IPS DF 4.7 (cell line): Measurements from ENCODE around the gene BSND.

Source experiments
- DNase-seq: peaks from one replicate; pipeline ENCODE4 v3.0.0-alpha.2; 2013; ENCODE audit warnings: low spot score; ENCODE audit errors: extremely low read depth

The BSND gene

DNA sequence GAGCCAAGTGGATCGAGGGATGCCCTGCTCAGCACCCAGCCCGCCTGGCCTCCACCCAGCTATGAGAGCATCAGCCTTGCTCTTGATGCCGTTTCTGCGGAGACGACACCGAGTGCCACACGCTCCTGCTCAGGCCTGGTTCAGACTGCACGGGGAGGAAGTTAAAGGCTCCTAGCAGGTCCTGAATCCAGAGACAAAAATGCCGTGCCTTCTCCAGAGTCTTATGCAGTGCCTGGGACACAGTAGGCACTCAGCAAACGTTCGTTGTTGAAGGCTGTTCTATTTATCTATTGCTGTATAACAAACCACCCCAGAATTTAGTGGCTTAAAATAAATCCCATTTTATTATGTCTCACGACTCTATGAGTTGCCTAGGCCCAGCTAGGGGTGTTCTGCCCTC lies 6.8 kb upstream of the BSND start:
- no peak for DNase-seq

DNA sequence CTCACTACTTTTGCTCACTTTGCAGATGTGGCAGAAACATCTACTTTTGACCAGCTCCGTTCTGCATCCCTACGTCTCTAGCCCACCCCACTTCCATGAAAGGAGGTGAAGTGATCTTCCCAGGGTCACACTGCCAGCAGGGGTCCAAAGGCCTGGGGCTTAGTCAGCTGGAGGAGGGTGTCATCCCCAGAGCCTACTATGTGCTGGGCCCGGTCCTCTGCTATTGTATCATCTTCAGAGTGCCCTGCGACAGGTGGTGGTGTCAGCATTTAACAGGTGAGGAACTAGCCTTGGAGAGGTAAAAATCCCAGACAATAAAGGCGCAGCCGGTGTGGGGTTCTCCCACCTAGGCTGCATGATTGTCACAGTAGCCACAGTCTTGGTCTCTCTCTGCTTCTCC lies 5.6 kb upstream of the BSND start:
- no peak for DNase-seq

DNA sequence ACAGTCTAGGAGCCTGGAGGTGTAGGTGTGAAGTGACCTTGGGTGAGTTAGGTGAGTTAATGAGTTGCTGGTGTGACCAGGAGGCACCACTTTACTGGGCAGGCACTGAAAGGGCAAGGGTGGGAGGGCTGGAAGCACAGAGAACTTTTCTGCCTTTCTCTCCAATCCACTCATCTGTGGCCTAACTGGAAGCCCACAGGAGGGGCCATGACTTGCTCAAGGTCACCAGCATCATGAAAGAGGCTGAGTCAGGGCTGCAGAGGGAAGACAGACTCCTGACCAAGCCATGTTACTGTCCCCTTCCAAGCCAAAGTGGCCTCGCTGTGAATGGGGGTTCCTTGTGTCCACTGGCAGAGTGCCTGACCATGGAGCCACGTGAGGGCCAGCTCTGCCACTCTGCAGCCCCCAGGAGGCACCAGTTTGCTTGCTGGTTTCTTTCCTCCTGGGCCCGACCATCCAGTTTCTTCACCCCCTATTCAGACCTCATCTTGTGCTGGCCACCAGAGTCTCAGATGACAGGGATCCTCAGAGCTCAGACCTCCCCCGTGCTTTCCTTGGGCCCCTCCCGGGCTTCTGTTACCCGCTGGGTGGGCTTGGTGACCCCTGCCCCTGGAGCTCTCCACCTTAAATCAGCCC lies 4.3 kb upstream of the BSND start:
- no peak for DNase-seq

GRCh38 chr1:54995013-54995760 lies 3.5 kb upstream of the BSND start:
- no peak for DNase-seq

GRCh38 chr1:54995835-54996234 lies 2.9 kb upstream of the BSND start:
- DNase-seq: no peak

DNA sequence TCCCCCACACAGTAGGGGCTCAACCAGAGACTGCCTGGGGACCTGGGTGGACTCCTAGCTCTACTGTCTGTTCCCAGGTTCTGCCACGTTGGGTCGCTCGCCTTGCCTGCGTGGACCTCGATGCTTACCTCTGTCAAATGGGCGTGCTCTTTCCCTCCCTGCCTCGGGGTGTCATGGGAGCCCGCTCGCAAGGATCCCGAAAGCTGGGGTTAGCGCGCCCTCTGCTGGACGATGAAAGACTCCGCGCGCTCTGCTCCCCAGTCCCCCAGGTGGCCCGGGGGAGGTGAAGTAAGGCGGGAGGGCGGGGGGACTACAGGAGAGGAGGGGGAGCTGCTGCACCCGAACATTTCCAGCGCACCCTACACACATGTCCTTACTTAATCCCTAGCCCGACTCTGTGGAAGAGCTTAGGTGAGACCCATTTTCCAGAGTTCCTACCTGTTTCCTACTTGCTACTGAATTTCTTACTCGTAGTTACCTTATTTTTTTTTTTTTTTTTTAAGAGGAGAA lies 2.3 kb upstream of the BSND start:
- DNase-seq: no peak

- DNase-seq: no peak
Measured at GRCh38 chr1:54996869-54997710, 1.6 kb upstream of the BSND start.

DNA sequence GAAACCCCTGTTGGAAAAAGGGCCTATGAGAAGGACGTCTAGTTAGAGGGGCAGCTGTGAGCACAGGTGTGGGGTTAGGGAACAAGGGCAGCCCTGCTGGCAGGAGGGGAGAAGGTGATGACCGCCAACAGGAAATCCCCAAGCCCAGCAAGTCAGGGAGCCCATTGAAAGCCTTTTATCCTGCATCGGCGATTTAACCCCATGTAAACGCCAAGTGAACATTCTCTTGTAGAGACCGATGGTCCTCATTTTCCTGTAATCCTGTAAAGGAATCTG lies 1.1 kb upstream of the BSND start:
- DNase-seq: no peak

DNA sequence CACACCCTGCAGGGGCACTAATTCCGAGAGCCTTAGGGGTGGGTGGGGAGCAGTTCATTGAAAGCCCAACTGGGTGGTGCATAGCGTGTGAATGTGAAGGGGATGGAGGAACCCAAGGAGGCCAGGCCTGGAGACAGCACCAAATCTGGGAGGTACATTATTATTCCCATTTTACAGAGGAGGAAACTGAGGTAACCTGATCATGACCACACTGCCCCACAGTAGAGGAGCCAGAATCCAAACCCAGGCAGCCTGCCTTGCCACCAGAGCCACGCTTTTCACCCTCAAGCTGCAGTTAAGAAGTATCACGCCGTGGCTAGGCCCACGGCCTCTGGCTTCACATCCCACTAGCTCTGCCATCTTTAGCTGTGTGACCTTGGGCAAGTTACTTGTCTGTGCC lies 633 bp upstream of the BSND start:
- DNase-seq: no peak

- no peak for DNase-seq
Measured at GRCh38 chr1:55000110-55001085, 1.7 kb downstream of the BSND start.

DNA sequence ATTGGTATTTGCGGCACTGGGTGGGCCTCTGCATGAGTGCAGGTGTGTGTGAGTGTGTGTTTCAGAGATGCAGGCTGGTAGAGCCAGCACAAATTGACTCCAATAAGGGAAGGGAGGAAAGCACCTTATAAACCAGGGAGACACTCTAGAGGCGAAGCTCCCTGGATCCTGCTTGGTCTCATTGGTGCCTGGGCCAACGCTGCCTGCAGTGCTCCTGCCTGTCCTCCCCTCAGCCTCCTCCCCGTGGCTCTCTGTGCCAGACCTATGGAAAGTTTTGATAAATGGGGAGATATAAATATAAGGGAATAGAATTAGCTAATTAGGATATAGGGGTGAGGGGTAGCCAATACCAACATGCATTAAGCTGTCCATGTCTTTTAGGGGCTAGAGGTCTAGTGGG lies 2.6 kb downstream of the BSND start:
- no peak for DNase-seq

DNA sequence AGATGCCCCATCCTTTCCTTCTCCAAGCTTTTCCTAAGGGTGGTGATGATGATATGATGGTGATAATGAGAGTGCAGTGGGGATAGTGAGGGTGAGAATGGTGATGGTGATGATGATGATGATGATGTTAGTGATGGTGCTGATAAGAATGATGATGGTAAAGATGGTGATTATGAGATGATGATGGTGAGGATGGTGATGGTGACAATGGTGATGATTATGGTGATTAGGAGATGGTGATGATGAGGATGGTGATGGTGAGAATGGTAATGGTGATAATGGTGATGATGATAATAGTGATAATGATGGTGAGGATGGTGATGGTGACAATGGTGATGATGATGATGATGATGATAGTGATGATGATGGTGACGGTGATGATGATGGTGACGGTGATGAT lies 4.0 kb downstream of the BSND start:
- DNase-seq: no peak

DNA sequence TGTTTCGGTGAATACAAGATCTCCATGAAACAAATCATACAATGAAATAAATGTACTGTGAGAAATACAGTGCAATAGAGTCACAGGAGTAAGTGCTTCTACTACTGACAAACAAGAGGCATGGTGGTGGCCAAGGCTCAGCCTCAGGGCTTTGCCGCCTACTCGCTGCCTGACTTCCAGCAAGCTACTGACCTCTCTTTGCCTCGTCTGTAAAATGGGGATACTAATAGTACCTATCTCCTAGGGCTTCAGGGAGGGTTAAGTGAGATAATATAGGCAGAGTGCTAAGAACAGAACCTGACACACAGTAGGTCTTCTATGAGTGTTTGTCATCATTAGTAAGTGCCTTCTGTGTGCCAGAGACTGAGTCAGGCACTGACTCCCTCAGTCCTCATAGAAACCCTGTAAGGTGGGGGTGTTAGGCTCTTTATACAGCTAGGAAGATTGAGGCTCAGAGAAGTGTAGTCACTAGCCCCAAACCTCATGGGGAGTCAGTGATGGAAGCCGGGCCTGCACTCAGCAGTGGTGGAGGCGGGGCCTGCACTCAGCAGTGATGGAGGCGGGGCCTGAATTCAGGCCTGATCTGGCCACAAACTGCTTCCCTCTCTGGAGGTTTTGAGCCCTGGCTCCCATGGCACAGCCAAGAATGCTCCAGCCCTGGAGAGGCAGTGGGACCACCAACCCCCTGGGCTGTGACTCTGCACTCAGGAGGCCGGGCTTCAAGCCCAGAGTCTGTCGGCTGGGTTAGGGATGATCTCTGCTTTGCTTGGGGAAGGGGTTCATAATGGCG lies 6.8 kb downstream of the BSND start:
- no peak for DNase-seq

- no peak for DNase-seq
Measured at GRCh38 chr1:55006931-55007330, 8.2 kb downstream of the BSND start.

- DNase-seq: no peak
Measured at GRCh38 chr1:55007625-55008024, 8.9 kb downstream of the BSND start.

DNA sequence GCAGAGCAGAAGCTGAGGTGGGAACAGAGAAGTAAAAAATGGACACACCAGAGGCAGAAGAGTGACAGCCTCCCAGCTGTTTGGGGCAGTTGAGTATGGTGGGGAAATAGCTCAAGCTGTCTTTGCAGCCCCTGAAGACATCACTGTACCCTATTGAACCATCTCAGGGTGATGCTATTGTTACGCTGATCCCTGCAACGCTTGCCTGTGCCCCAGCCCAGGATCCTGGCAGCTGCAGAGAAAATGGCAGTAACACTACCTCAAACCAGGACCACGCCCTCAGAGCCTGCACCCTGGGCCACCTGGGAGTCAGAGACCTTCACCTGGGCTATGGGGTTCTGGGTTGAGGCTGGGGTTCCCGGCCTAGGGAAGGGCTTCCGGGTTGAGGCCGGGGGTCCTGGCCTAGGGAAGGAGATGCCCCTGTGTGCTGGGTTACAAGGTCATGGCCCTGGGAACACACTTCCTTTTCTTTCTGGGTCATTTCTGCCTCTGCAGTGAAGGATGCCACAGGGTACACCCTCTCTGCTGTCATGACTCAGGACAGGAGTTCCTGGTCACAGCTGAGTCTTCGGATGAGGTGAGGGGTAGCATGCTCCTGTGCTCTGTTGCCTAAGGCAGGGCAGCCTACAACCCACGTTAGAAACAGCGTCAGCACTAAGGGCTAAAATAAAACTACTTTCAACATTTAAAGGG lies 11.6 kb downstream of the BSND start:
- DNase-seq: no peak

DNA sequence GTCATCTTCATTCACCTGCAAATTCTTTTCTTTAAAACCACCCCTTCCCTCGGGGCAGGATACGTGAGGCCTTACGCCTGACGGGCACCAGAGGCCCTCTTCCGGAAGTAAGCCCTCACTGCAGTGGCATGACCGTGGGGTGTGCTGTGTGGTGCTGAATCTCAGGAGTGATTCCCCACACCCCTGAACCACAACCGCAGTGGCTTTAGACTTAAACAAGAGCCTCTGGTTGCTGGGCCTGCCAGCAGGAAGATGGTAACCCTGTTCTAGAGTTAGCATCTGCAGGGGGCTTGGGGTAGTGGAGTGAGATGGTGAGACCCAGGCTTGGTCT lies 12.1 kb downstream of the BSND start:
- DNase-seq: no peak

DNA sequence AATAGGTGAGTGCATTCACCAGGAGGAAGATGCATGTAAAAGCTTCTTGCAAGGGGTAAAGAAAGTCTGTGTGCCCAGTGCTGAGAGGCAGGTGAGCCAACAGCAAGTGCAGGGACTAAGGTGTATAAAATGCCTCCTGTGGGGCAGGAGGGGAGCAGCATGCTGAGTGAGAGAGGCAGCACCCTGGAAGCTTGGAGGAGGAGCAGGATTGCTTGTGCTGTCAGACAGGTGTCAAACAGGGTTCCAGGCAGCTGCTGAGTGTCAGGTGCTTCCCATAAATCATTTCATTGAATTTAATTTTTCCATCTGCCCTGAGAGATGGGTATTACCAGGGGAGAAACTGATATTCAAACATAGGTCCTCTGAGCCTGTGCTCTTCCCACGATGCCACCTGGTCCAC lies 13.9 kb downstream of the BSND start:
- no peak for DNase-seq

DNA sequence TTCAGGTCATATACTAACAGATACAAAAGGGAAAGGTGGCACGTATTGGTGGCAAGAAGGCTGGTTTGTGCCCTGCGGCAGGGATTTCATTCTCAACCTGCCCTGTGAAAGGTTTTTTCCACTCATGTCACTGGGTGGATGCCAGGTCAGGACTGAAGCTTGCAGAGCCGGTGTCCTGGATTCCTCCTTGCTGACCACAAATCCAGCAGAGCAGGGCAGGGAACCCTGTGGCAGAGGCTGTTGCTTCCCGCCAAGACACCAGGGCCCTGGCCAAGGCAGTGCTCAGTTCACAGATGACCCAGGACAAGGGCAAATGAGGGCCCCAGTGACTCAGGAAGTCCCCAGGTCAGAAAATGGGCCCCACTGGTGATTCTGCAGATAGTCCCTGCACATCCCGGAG lies 16.4 kb downstream of the BSND start:
- no peak for DNase-seq
